ENCODE results near the gene ARHGAP31.
"Not testable (repeated sequence)": the region's sequence is repeated elsewhere in the genome, so short reads cannot be mapped to it uniquely, and the experiment has no call there.

DNA sequence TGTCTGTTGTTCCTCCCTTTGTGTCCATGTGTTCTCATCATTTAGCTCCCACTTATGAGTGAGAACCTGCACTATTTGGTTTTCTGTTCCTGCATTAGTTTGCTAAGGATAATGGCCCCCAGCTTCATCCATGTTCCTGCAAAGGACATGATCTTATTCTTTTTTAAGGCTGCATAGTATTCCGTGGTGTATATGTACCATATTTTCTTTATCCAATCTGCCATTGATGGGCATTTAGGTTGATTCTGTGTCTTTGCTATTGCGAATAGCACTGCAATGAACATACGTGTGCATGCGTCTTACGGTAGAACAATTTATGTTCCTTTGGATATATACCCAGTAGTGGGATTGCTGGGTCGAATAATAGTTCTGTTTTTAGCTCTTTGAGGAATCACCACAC is 77.6 kb downstream of the ARHGAP31 start:
- TF ChIP-seq, protein P1, sequence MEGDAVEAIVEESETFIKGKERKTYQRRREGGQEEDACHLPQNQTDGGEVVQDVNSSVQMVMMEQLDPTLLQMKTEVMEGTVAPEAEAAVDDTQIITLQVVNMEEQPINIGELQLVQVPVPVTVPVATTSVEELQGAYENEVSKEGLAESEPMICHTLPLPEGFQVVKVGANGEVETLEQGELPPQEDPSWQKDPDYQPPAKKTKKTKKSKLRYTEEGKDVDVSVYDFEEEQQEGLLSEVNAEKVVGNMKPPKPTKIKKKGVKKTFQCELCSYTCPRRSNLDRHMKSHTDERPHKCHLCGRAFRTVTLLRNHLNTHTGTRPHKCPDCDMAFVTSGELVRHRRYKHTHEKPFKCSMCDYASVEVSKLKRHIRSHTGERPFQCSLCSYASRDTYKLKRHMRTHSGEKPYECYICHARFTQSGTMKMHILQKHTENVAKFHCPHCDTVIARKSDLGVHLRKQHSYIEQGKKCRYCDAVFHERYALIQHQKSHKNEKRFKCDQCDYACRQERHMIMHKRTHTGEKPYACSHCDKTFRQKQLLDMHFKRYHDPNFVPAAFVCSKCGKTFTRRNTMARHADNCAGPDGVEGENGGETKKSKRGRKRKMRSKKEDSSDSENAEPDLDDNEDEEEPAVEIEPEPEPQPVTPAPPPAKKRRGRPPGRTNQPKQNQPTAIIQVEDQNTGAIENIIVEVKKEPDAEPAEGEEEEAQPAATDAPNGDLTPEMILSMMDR (IDR thresholded peaks at IDR 0.05) = not testable (repeated sequence)
- not testable (repeated sequence) for TF ChIP-seq POLR2A (IDR thresholded peaks at IDR 0.05)

Measured in tibial nerve (tissue), 3 donors.